ENCODE results near the gene PAK4. TPM values are rescaled to one million over a fixed set of nuclear protein-coding genes. Genes with fewer than 3 reads are reported as not detected.
A peak's percentile ranks its signal among the peaks of the same experiment; 100 is the strongest.
"Not testable (repeated sequence)": the region's sequence is repeated elsewhere in the genome, so short reads cannot be mapped to it uniquely, and the experiment has no call there.

PAK4 gene
- total RNA-seq, 2 experiments from 2014 or later, result 2.7 to 6.3 TPM

- no peaks in the 10 kb centered on the region for H3K9me3 Mint-ChIP-seq
- Histone ChIP-seq H3K27me3 (ENCODE audit: control insufficient read depth in 1 of 2, insufficient read depth in 2 of 2, low read length in 2 of 2) (no peaks in the 10 kb centered on the region), H3K27ac (ENCODE audit: low read depth in 1 of 2, low read length in 2 of 2) (no peak overlapping the region), H3K4me3 (ENCODE audit: low read length) (no peak overlapping the region), H3K9me3 (ENCODE audit: control insufficient read depth in 1 of 2, insufficient read depth in 1 of 2, low read length in 2 of 2) (no peaks in the 10 kb centered on the region), H3K36me3 (ENCODE audit: insufficient read depth, low read length) (no peaks in the 10 kb centered on the region), H3K4me1 (ENCODE audit: insufficient read depth, low read length) (peaks cover 5% of the 10 kb centered on the region)
- intact Hi-C loops (cut with DNase I, micrococcal nuclease), result loop anchor here (1.0 to 2.0 kb wide), 2 partner anchors 116 to 201 kb away; partner anchors contain the start of gene PLEKHG2 (in 1 of the 2)
- POLR2A ChIA-PET, result interaction anchor here (1.0 kb wide), 1 partner anchor 116 kb away, joined by 3 read pairs; no protein-coding TSS in a partner anchor
- no peaks in the 10 kb centered on the region for H3K36me3 Mint-ChIP-seq (ENCODE audit: low read depth)
- CTCF ChIA-PET, result no interaction called here
- H3K27me3 Mint-ChIP-seq, result peaks cover under 1% of the 10 kb centered on the region
- DNase-seq (no peak), ATAC-seq (ENCODE audit: poor library complexity) (no peak)
- no peak for TF ChIP-seq CTCF (IDR thresholded peaks at IDR 0.05)
- H3K27ac Mint-ChIP-seq, result no peak overlapping the region
- H3K4me3 Mint-ChIP-seq, result no peak overlapping the region
- no peaks in the 10 kb centered on the region for H3K4me1 Mint-ChIP-seq (ENCODE audit: low read depth)
These were observed 86.3 kb downstream of the PAK4 start for GRCh38 chr19:39211731-39212374.

- ChIA-PET CTCF (no interaction called here), POLR2A (interaction anchor here (0.7 to 1.0 kb wide), 2 partner anchors 115 to 124 kb away, joined by 3 read pairs; no protein-coding TSS in a partner anchor)
- Histone ChIP-seq H3K9me3 (ENCODE audit: control insufficient read depth in 1 of 2, insufficient read depth in 1 of 2, low read length in 2 of 2) (no peaks in the 10 kb centered on the region), H3K4me3 (ENCODE audit: low read length) (no peak overlapping the region), H3K4me1 (ENCODE audit: insufficient read depth, low read length) (peaks cover 5% of the 10 kb centered on the region), H3K27ac (ENCODE audit: low read depth in 1 of 2, low read length in 2 of 2) (no peak overlapping the region), H3K27me3 (ENCODE audit: control insufficient read depth in 1 of 2, insufficient read depth in 2 of 2, low read length in 2 of 2) (no peaks in the 10 kb centered on the region), H3K36me3 (ENCODE audit: insufficient read depth, low read length) (no peaks in the 10 kb centered on the region)
- Mint-ChIP-seq H3K4me3 (no peak overlapping the region), H3K27ac (no peak overlapping the region), H3K36me3 (ENCODE audit: low read depth) (no peaks in the 10 kb centered on the region), H3K27me3 (peaks cover 5% of the 10 kb centered on the region), H3K9me3 (no peaks in the 10 kb centered on the region), H3K4me1 (ENCODE audit: low read depth) (no peaks in the 10 kb centered on the region)
- peak; percentile 47 for TF ChIP-seq CTCF (IDR thresholded peaks at IDR 0.05)
- intact Hi-C loops (cut with DNase I, micrococcal nuclease), result loop anchor here (1.0 to 2.0 kb wide), 2 partner anchors 116 to 200 kb away; partner anchors contain the start of gene PLEKHG2 (in 1 of the 2)
- peak; percentile 30 to 73 (median 50) for DNase-seq
- peak; percentile 76 for ATAC-seq (ENCODE audit: poor library complexity)
These were observed 86.8 kb downstream of the PAK4 start for GRCh38 chr19:39212375-39212742.

GRCh38 chr19:39215323-39215722 lies 89.7 kb downstream of the PAK4 start:
- H3K4me1 ChIP-seq (ENCODE audit: insufficient read depth, low read length); intact Hi-C loops (cut with DNase I, micrococcal nuclease); H3K4me3 Mint-ChIP-seq; H3K27ac Mint-ChIP-seq; H3K36me3 Mint-ChIP-seq (ENCODE audit: low read depth); H3K4me3 ChIP-seq (ENCODE audit: low read length); H3K9me3 ChIP-seq (ENCODE audit: control insufficient read depth in 1 of 2, insufficient read depth in 1 of 2, low read length in 2 of 2); H3K4me1 Mint-ChIP-seq (ENCODE audit: low read depth); POLR2A ChIA-PET; ATAC-seq (ENCODE audit: poor library complexity); H3K36me3 ChIP-seq (ENCODE audit: insufficient read depth, low read length); H3K27ac ChIP-seq (ENCODE audit: low read depth in 1 of 2, low read length in 2 of 2); CTCF ChIA-PET; H3K9me3 Mint-ChIP-seq; H3K27me3 ChIP-seq (ENCODE audit: control insufficient read depth in 1 of 2, insufficient read depth in 2 of 2, low read length in 2 of 2); DNase-seq: not testable (repeated sequence)
- H3K27me3 Mint-ChIP-seq, result peaks cover 14% of the 10 kb centered on the region

Data from CD4-positive, alpha-beta T cell (primary cell).